Cortex of kidney (tissue), 1 donor: Measurements from ENCODE around the gene ARFRP1.
"Not testable (repeated sequence)": the region's sequence is repeated elsewhere in the genome, so short reads cannot be mapped to it uniquely, and the experiment has no call there.

Experiments used
- DNase-seq: peaks from one replicate; lab custom pipeline; 2025; lab: John Stamatoyannopoulos, UW

The ARFRP1 gene

GRCh38 chr20:63675681-63676368, 32.0 kb downstream of the ARFRP1 start:
- no peak for DNase-seq

GRCh38 chr20:63673951-63674350, 33.8 kb downstream of the ARFRP1 start:
- DNase-seq: no peak

- DNase-seq: no peak
Observed at GRCh38 chr20:63672666-63673065, 35.1 kb downstream of the ARFRP1 start.

- not testable (repeated sequence) for DNase-seq
Observed at GRCh38 chr20:63671695-63672094, 36.1 kb downstream of the ARFRP1 start.

- DNase-seq: no peak
Observed at GRCh38 chr20:63668351-63668750, 39.4 kb downstream of the ARFRP1 start.

- no peak for DNase-seq
Observed at GRCh38 chr20:63667858-63668257, 39.9 kb downstream of the ARFRP1 start.

- DNase-seq: no peak
Observed at GRCh38 chr20:63665708-63666107, 42.1 kb downstream of the ARFRP1 start.

GRCh38 chr20:63664861-63665594, 42.7 kb downstream of the ARFRP1 start:
- DNase-seq: no peak

GRCh38 chr20:63664143-63664851, 43.5 kb downstream of the ARFRP1 start:
- DNase-seq: no peak

GRCh38 chr20:63663332-63664066, 44.3 kb downstream of the ARFRP1 start:
- DNase-seq: no peak

GRCh38 chr20:63662813-63663189, 45.0 kb downstream of the ARFRP1 start:
- no peak for DNase-seq

- DNase-seq: no peak
Observed at GRCh38 chr20:63661959-63662812, 45.6 kb downstream of the ARFRP1 start.

GRCh38 chr20:63661108-63661507, 46.7 kb downstream of the ARFRP1 start:
- no peak for DNase-seq

GRCh38 chr20:63660622-63661021, 47.2 kb downstream of the ARFRP1 start:
- DNase-seq: no peak

- DNase-seq: not testable (repeated sequence)
Observed at GRCh38 chr20:63660174-63660573, 47.6 kb downstream of the ARFRP1 start.

- DNase-seq: no peak
Observed at GRCh38 chr20:63659370-63659769, 48.4 kb downstream of the ARFRP1 start.

- DNase-seq: no peak
Observed at GRCh38 chr20:63658749-63659187, 49.0 kb downstream of the ARFRP1 start.

GRCh38 chr20:63657937-63658748, 49.6 kb downstream of the ARFRP1 start, which contains the start of gene RTEL1:
Gene RTEL1 (plus strand): TSS chr20:63658312. CDS start chr20:63659403, 1,091 bp downstream.
- no peak for DNase-seq

GRCh38 chr20:63657260-63657936, 50.4 kb downstream of the ARFRP1 start:
- no peak for DNase-seq

GRCh38 chr20:63656451-63656850, 51.3 kb downstream of the ARFRP1 start:
- no peak for DNase-seq
